ENCODE data around the gene DBR1. TPM values are rescaled to one million over a fixed set of nuclear protein-coding genes. Genes with fewer than 3 reads are reported as not detected.
A peak's percentile ranks its signal among the peaks of the same experiment; 100 is the strongest.

The DBR1 gene
- total and polyA plus RNA-seq, 4 donors: 6.2 to 20.8 (median 12.3) TPM

- H3K27me3 ChIP-seq (ENCODE audit: control insufficient read depth in 3 of 3, insufficient read depth in 3 of 3, low read length in 2 of 3): no peaks in the 10 kb centered on the region
- DNase-seq: no peak
- WGBS, 2 donors: 84 to 91% methylated on average over 6 of the region's 6 CpGs
- H3K4me1 ChIP-seq (ENCODE audit: control insufficient read depth in 5 of 5, insufficient read depth in 5 of 5, low read length in 5 of 5): peaks cover 0 to 2% (median 0%) of the 10 kb centered on the region in 5 donors
- H3K9me3 ChIP-seq (ENCODE audit: control insufficient read depth in 4 of 4, insufficient read depth in 3 of 4, low read length in 3 of 4): no peaks in the 10 kb centered on the region
- H3K4me3 ChIP-seq: no peak overlapping the region
- no peak for TF ChIP-seq CTCF (IDR thresholded peaks at IDR 0.05; ENCODE audit: control extremely low read depth, extremely low read depth)
- H3K9ac ChIP-seq (ENCODE audit: insufficient read depth in 1 of 2, low read length in 2 of 2): no peak overlapping the region
- no peak for ATAC-seq (ENCODE audit: insufficient read depth, low FRiP score)
- no peaks in the 10 kb centered on the region for H3K36me3 ChIP-seq (ENCODE audit: control insufficient read depth in 4 of 4, insufficient read depth in 4 of 4, low read length in 4 of 4)
- H3K27ac ChIP-seq (ENCODE audit: low read depth in 1 of 2, low read length in 1 of 2): peak overlapping the region in 1 of 2 donors; percentile 28
Measured at GRCh38 chr3:138124188-138124587, 50.5 kb downstream of the DBR1 start.

- TF ChIP-seq CTCF (IDR thresholded peaks at IDR 0.05; ENCODE audit: control extremely low read depth, extremely low read depth): no peak
- no peak overlapping the region for H3K4me3 ChIP-seq
- H3K4me1 ChIP-seq (ENCODE audit: control insufficient read depth in 5 of 5, insufficient read depth in 5 of 5, low read length in 5 of 5): peaks cover 0 to 5% (median 0%) of the 10 kb centered on the region in 5 donors
- DNase-seq: peak in 1 of 3 donors; percentile 15
- no peaks in the 10 kb centered on the region for H3K9me3 ChIP-seq (ENCODE audit: control insufficient read depth in 4 of 4, insufficient read depth in 3 of 4, low read length in 3 of 4)
- no peak overlapping the region for H3K27ac ChIP-seq (ENCODE audit: low read depth in 1 of 2, low read length in 1 of 2)
- WGBS, 2 donors: 71 to 78% methylated on average over 4 of the region's 4 CpGs
- no peak for ATAC-seq (ENCODE audit: insufficient read depth, low FRiP score)
- H3K27me3 ChIP-seq (ENCODE audit: control insufficient read depth in 3 of 3, insufficient read depth in 3 of 3, low read length in 2 of 3): no peaks in the 10 kb centered on the region
- H3K36me3 ChIP-seq (ENCODE audit: control insufficient read depth in 4 of 4, insufficient read depth in 4 of 4, low read length in 4 of 4): no peaks in the 10 kb centered on the region
- H3K9ac ChIP-seq (ENCODE audit: insufficient read depth in 1 of 2, low read length in 2 of 2): no peak overlapping the region
Measured at GRCh38 chr3:138119423-138119766, 55.3 kb downstream of the DBR1 start.

GRCh38 chr3:138118612-138119422, 55.9 kb downstream of the DBR1 start:
- no peak overlapping the region for H3K27ac ChIP-seq (ENCODE audit: low read depth in 1 of 2, low read length in 1 of 2)
- TF ChIP-seq CTCF (IDR thresholded peaks at IDR 0.05; ENCODE audit: control extremely low read depth, extremely low read depth): peak; percentile 66
- no peak overlapping the region for H3K9ac ChIP-seq (ENCODE audit: insufficient read depth in 1 of 2, low read length in 2 of 2)
- no peak overlapping the region for H3K4me3 ChIP-seq
- H3K27me3 ChIP-seq (ENCODE audit: control insufficient read depth in 3 of 3, insufficient read depth in 3 of 3, low read length in 2 of 3): no peaks in the 10 kb centered on the region
- no peaks in the 10 kb centered on the region for H3K9me3 ChIP-seq (ENCODE audit: control insufficient read depth in 4 of 4, insufficient read depth in 3 of 4, low read length in 3 of 4)
- 35 to 37% methylated on average over 8 of the region's 8 CpGs for WGBS, 2 donors
- H3K4me1 ChIP-seq (ENCODE audit: control insufficient read depth in 5 of 5, insufficient read depth in 5 of 5, low read length in 5 of 5): peaks cover 0 to 8% (median 0%) of the 10 kb centered on the region in 5 donors
- DNase-seq (peak; percentile 65 to 76 (median 72)), ATAC-seq (ENCODE audit: insufficient read depth, low FRiP score) (peak; percentile 36)
- H3K36me3 ChIP-seq (ENCODE audit: control insufficient read depth in 4 of 4, insufficient read depth in 4 of 4, low read length in 4 of 4): no peaks in the 10 kb centered on the region

Measured in lung (tissue), 12 donors.